ENCODE results near the gene MAGEF1.
A peak's percentile ranks its signal among the peaks of the same experiment; 100 is the strongest.

Gene MAGEF1

GRCh38 chr3:184688251-184688881 lies 23.5 kb downstream of the MAGEF1 start:
- peak; percentile 79 for DNase-seq

GRCh38 chr3:184687363-184688015 lies 24.4 kb downstream of the MAGEF1 start:
- DNase-seq: peak; percentile 92

GRCh38 chr3:184685646-184686045 lies 26.2 kb downstream of the MAGEF1 start:
- DNase-seq: peak; percentile 77

- no peak for DNase-seq
Measured at GRCh38 chr3:184685055-184685454, 26.8 kb downstream of the MAGEF1 start.

- no peak for DNase-seq
Measured at GRCh38 chr3:184683900-184684560, 27.8 kb downstream of the MAGEF1 start.

GRCh38 chr3:184683234-184683633 lies 28.6 kb downstream of the MAGEF1 start:
- no peak for DNase-seq

- no peak for DNase-seq
Measured at GRCh38 chr3:184682671-184683070, 29.2 kb downstream of the MAGEF1 start.

- DNase-seq: no peak
Measured at GRCh38 chr3:184680385-184681345, 31.2 kb downstream of the MAGEF1 start.

- DNase-seq: peak; percentile 89
Measured at GRCh38 chr3:184679056-184679816, 32.6 kb downstream of the MAGEF1 start.

- peak; percentile 78 for DNase-seq
Measured at GRCh38 chr3:184678317-184679055, 33.4 kb downstream of the MAGEF1 start.

GRCh38 chr3:184677344-184678316 lies 34.2 kb downstream of the MAGEF1 start:
- no peak for DNase-seq

- no peak for DNase-seq
Measured at GRCh38 chr3:184676927-184677326, 34.9 kb downstream of the MAGEF1 start.

- no peak for DNase-seq
Measured at GRCh38 chr3:184674626-184675025, 37.2 kb downstream of the MAGEF1 start.

- peak; percentile 77 for DNase-seq
Measured at GRCh38 chr3:184672977-184673870, 38.6 kb downstream of the MAGEF1 start.

GRCh38 chr3:184672335-184672734 lies 39.5 kb downstream of the MAGEF1 start:
- DNase-seq: no peak

GRCh38 chr3:184670091-184670602 lies 41.7 kb downstream of the MAGEF1 start:
- no peak for DNase-seq

GRCh38 chr3:184669578-184669977 lies 42.3 kb downstream of the MAGEF1 start:
- DNase-seq: no peak

GRCh38 chr3:184666442-184666841 lies 45.4 kb downstream of the MAGEF1 start:
- DNase-seq: no peak

- no peak for DNase-seq
Measured at GRCh38 chr3:184665101-184665500, 46.8 kb downstream of the MAGEF1 start.

All from right hindlimb (tissue), 1 donor.